ENCODE results near the gene MED29. TPM values are rescaled to one million over a fixed set of nuclear protein-coding genes. Genes with fewer than 3 reads are reported as not detected.

The MED29 gene
- total RNA-seq, 1 donor from 2014 or later, result 22.2 TPM

- ATAC-seq, result no peak
- intact Hi-C loops (cut with micrococcal nuclease), result no loop called here
- no peak for DNase-seq
Measured at GRCh38 chr19:39389631-39390414, 1.4 kb upstream of the MED29 start.

GRCh38 chr19:39390451-39390750, 777 bp upstream of the MED29 start:
- intact Hi-C loops (cut with micrococcal nuclease), result no loop called here
- no peak for ATAC-seq
- DNase-seq, result no peak

- peak; percentile 95 for DNase-seq
- intact Hi-C loops (cut with micrococcal nuclease), result loop anchor here (2.0 kb wide), 1 partner anchor 13 kb away; no protein-coding TSS in a partner anchor
- peak; percentile 78 for ATAC-seq
Measured at GRCh38 chr19:39397360-39398296, 6.5 kb downstream of the MED29 start.

GRCh38 chr19:39398297-39398864, 7.2 kb downstream of the MED29 start:
- intact Hi-C loops (cut with micrococcal nuclease), result no loop called here
- ATAC-seq, result peak; percentile 12

GRCh38 chr19:39399668-39400050, 8.5 kb downstream of the MED29 start:
- ATAC-seq, result no peak
- intact Hi-C loops (cut with micrococcal nuclease), result no loop called here
- DNase-seq, result no peak

More at GRCh38 chr19:39398297-39398864, 7.2 kb downstream of the MED29 start:
- peak; percentile 81 for DNase-seq

- intact Hi-C loops (cut with micrococcal nuclease), result no loop called here
- DNase-seq (no peak), ATAC-seq (no peak)
Measured at GRCh38 chr19:39400061-39400460, 8.9 kb downstream of the MED29 start.

- DNase-seq (no peak), ATAC-seq (no peak)
- intact Hi-C loops (cut with micrococcal nuclease), result no loop called here
Measured at GRCh38 chr19:39401070-39401548, 9.9 kb downstream of the MED29 start.

GRCh38 chr19:39401549-39402345, 10.6 kb downstream of the MED29 start:
- DNase-seq (peak; percentile 56), ATAC-seq (no peak)
- intact Hi-C loops (cut with micrococcal nuclease), result no loop called here

- DNase-seq (peak; percentile 95), ATAC-seq (peak; percentile 47)
- intact Hi-C loops (cut with micrococcal nuclease), result no loop called here
Measured at GRCh38 chr19:39402346-39403300, 11.4 kb downstream of the MED29 start.

- intact Hi-C loops (cut with micrococcal nuclease), result no loop called here
- ATAC-seq (peak; percentile 60), DNase-seq (peak; percentile 99)
Measured at GRCh38 chr19:39403331-39404312, 12.4 kb downstream of the MED29 start.

GRCh38 chr19:39405261-39405957, 14.2 kb downstream of the MED29 start:
- no peak for DNase-seq

GRCh38 chr19:39405958-39406655, 14.9 kb downstream of the MED29 start:
- no peak for DNase-seq
- ATAC-seq, result peak; percentile 0
- intact Hi-C loops (cut with micrococcal nuclease), result no loop called here

More at GRCh38 chr19:39405261-39405957, 14.2 kb downstream of the MED29 start:
- intact Hi-C loops (cut with micrococcal nuclease), result no loop called here
- no peak for ATAC-seq

- DNase-seq, result peak; percentile 94
- ATAC-seq, result peak; percentile 47
- intact Hi-C loops (cut with micrococcal nuclease), result no loop called here
Measured at GRCh38 chr19:39406656-39407409, 15.7 kb downstream of the MED29 start, which contains the start of gene ZFP36. Gene ZFP36 (plus strand): TSS chr19:39406847. CDS start chr19:39406905, 58 bp downstream.

- intact Hi-C loops (cut with micrococcal nuclease), result no loop called here
- no peak for ATAC-seq
- no peak for DNase-seq
Measured at GRCh38 chr19:39407410-39407659, 16.2 kb downstream of the MED29 start.

All from left ventricle myocardium superior (tissue), 1 donor.